Measurements from ENCODE around the gene PDCD11.

- TF ChIP-seq CTCF (IDR thresholded peaks at IDR 0.05) (no peak), POLR2A (IDR thresholded peaks at IDR 0.05) (no peak)
Observed at GRCh38 chr10:103469201-103469600, 72.8 kb downstream of the PDCD11 start.

Measured in Peyer's patch (tissue), 4 donors.